Measurements from ENCODE around the gene C5orf47. TPM values are rescaled to one million over a fixed set of nuclear protein-coding genes. Genes with fewer than 3 reads are reported as not detected.

The C5orf47 gene
- total RNA-seq, 1 experiment from 2014 or later = 0.09 TPM

GRCh38 chr5:173968154-173968797, 20.7 kb upstream of the C5orf47 start:
- H3K4me1 ChIP-seq (ENCODE audit: insufficient read depth, low read length) = peaks cover 7% of the 10 kb centered on the region; the same call in 1 of the 2 replicates
- no peaks in the 10 kb centered on the region; the same call in 1 of the 2 replicates for H3K27me3 Mint-ChIP-seq (ENCODE audit: low read depth)
- no CpG with 5 or more reads among the region's 9 CpGs for WGBS (ENCODE audit: extremely low coverage, insufficient read length, low lambda C conversion rate)

More at GRCh38 chr5:173968154-173968797, 20.7 kb upstream of the C5orf47 start:
- no peak overlapping the region for H3K4ac ChIP-seq (ENCODE audit: low read depth, low read length)
- no peak overlapping the region for H3K9ac ChIP-seq (ENCODE audit: extremely low read depth, insufficient read length, low read length)
- no peak overlapping the region for H2AFZ ChIP-seq (ENCODE audit: low read length)
- Mint-ChIP-seq H3K4me1 (peaks cover 66 to 67% of the 10 kb centered on the region in 2 experiments), H3K27ac (peak overlapping the region in 2 of 3 experiments; percentile 34 to 61; a peak in 1 of 7 replicates), H3K36me3 (ENCODE audit: insufficient read depth in 1 of 3, low read depth in 3 of 3) (no peaks in the 10 kb centered on the region), H3K4me3 (no peak overlapping the region), H3K9me3 (no peaks in the 10 kb centered on the region)
- no peak overlapping the region for H3T11ph ChIP-seq (ENCODE audit: low read length)
- no peaks in the 10 kb centered on the region for H3K79me2 ChIP-seq (ENCODE audit: insufficient read depth, low read length)
- no peak overlapping the region for H3K14ac ChIP-seq (ENCODE audit: insufficient read depth, low read length)
- H4K5ac ChIP-seq (ENCODE audit: insufficient read length, low read depth, low read length) = no peak overlapping the region
- H3K79me1 ChIP-seq (ENCODE audit: insufficient read depth, low read depth, low read length, poor library complexity, severe bottlenecking) = no peaks in the 10 kb centered on the region
- no peak overlapping the region for H2BK20ac ChIP-seq (ENCODE audit: low read depth, low read length, poor library complexity, severe bottlenecking)
- no peak overlapping the region for H4K8ac ChIP-seq (replicated peaks; ENCODE audit: insufficient read length, low read depth, low read length)
- H2BK12ac ChIP-seq (ENCODE audit: insufficient read length, low read depth, low read length) = no peak overlapping the region
- H2AK5ac ChIP-seq (ENCODE audit: insufficient read length, low read length) = no peak overlapping the region
- no peak overlapping the region for H4K91ac ChIP-seq (ENCODE audit: insufficient read length, low read depth, low read length)
- no peaks in the 10 kb centered on the region for H3K9me3 ChIP-seq (ENCODE audit: control insufficient read depth, low read depth, low read length)
- H3K56ac ChIP-seq (ENCODE audit: insufficient read length, low read depth, low read length) = no peak overlapping the region
- no peak overlapping the region for H2BK120ac ChIP-seq (ENCODE audit: low read depth, low read length, poor library complexity, severe bottlenecking)
- peak; percentile 60 for DNase-seq
- H2BK15ac ChIP-seq (ENCODE audit: low read depth, low read length) = no peak overlapping the region
- H3K23ac ChIP-seq (ENCODE audit: insufficient read length, low read depth, low read length) = no peak overlapping the region
- TF ChIP-seq, protein P1, sequence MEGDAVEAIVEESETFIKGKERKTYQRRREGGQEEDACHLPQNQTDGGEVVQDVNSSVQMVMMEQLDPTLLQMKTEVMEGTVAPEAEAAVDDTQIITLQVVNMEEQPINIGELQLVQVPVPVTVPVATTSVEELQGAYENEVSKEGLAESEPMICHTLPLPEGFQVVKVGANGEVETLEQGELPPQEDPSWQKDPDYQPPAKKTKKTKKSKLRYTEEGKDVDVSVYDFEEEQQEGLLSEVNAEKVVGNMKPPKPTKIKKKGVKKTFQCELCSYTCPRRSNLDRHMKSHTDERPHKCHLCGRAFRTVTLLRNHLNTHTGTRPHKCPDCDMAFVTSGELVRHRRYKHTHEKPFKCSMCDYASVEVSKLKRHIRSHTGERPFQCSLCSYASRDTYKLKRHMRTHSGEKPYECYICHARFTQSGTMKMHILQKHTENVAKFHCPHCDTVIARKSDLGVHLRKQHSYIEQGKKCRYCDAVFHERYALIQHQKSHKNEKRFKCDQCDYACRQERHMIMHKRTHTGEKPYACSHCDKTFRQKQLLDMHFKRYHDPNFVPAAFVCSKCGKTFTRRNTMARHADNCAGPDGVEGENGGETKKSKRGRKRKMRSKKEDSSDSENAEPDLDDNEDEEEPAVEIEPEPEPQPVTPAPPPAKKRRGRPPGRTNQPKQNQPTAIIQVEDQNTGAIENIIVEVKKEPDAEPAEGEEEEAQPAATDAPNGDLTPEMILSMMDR (conservative IDR thresholded peaks at IDR 0.05) = no peak
- H3K18ac ChIP-seq (ENCODE audit: insufficient read length, low read depth, low read length) = no peak overlapping the region
- no peaks in the 10 kb centered on the region for H3K27me3 ChIP-seq (ENCODE audit: insufficient read depth, low read length)
- H2BK5ac ChIP-seq (ENCODE audit: insufficient read length, low read length) = no peak overlapping the region
- no peaks in the 10 kb centered on the region for H4K20me1 ChIP-seq (ENCODE audit: control insufficient read depth, insufficient read depth, insufficient read length)
- no peak overlapping the region for H3K27ac ChIP-seq (ENCODE audit: insufficient read length, low read depth, low read length)
- no peak overlapping the region for H3K4me2 ChIP-seq (ENCODE audit: insufficient read depth, insufficient read length, low read length)
- no peaks in the 10 kb centered on the region for H3K23me2 ChIP-seq (ENCODE audit: insufficient read length, low read depth, low read length, poor library complexity, severe bottlenecking)
